ENCODE measurements around the gene GKN2.

GKN2 gene, protein sequence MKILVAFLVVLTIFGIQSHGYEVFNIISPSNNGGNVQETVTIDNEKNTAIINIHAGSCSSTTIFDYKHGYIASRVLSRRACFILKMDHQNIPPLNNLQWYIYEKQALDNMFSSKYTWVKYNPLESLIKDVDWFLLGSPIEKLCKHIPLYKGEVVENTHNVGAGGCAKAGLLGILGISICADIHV
- total RNA-seq, result 0 reads per million in 4 donors

DNA sequence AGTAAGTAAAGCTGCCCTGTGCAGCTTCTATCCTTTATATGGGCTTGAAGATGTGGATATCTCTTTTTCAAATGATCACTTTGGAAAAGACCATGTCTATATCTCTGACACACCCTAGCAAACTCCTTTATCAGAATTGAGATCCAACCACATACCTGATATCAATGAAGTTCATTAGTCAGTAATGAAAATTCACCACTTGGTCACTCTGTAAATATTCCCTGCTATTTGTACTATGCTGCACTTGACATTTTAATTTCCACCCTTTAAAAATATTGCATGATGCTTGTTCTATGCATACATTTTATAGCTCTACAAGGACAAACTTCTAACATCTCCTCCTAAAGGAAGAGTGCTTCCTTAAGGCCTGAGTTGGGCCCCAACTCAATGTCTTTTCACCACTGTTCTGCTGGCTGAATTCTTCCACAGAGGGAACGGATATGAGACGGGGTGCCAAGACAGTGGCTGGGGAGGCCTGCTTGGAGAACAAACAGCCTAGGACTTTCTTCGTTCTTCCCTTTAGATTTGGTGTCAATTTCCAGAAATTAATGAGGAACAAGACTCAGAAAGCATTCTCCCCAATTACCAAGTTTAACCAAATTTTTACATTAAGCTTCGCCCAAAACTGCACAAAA lies at the start of gene GKN2:
TSS of gene GKN2 (minus strand) at position 7 of the 635 bp plus-strand sequence. CDS start 32 bp downstream, outside the sequence.
- DNase-seq, result no peak

DNA sequence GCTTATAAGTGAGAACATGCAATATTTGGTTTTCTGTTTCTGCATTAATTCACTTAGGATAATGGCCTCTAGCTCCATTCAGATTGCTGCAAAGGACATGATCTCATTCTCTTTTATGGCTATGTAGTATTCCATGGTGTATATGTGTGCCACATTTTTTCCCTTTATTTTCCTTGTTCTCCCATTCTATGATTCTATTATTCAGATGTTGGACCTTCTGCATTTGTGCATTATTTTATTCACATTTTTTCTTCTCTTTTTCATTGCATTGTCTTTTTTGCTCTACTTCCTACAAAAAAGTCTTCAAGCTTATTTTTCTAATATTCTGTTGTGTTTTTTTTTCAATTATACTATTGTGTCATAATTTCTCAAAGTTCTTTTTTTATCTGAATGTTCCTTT lies 49.2 kb upstream of the GKN2 start:
- no peak for DNase-seq

DNA sequence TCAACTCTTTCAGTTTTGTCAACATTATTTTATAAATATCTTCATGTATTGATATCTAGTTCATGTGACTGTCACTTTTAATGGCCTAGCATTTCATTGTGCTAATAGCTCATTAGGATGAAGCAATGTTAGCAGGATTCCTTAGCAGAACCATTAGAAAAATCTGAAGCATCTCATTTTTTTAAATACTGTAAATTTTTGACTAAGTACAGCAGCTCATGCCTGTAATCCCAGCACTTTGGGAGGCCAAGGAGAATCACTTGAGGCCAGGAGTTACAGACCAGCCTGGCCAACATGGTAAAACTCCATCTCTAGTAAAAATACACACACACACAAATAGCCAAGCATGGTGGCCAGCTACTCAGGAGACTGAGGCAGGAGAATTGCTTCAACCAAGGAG lies 44.7 kb upstream of the GKN2 start:
- no peak for DNase-seq

DNA sequence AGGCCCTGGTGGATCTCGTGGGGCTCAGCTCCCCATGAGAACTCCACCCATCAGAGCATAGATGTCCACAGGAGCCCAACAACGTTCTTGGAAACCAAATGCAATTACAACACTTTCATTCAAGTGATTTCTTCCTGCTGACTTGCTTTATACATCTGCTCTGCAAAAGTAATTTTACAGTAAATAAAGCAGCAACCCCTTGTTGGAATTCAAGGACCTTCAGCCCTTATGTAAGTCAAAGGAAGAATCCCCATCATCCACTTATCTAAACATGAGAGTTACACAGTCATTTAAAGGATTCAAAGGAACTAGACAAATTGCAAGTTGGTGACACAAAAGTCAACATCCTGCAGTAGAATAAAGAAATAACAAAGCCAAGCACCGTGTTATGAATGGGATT lies 43.2 kb upstream of the GKN2 start:
- DNase-seq, result no peak

DNA sequence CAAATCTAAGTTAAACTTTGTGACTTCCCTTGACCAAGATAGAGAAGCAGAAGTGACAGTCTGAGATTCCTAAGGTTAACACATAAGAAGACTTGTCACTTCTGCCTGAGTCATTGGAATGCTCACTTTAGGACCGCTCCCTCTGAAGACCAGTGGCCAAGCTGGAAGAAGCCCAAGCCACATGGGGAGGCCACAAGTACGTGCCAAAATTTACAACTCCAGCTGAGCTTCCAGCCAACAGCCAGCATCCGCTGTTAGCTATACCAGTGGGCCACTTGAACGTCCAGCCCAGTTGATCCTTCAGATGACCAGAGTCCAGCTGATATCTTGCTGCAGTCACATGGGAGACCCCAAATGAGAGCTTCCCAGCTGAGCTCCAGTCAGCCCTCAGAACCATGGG lies 42.2 kb upstream of the GKN2 start:
- no peak for DNase-seq

DNA sequence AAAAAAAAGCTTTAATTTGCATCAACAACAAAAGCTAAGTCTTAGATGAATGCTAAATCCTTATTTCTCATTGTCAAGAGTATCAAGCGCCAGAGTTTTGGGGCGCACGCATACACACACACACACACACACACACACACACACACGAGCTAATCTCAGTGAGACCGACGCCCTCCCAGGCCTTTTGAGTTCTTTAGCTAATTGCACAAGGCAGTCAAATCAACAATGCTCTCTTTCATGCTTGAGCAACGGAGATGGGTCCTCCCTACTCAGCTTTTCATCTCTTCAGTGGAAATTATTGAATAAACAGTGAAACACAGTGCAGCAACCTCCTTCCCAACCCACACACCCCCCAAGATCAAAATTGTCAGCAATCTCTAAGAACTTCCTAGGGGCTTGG lies 41.0 kb upstream of the GKN2 start:
- no peak for DNase-seq

DNA sequence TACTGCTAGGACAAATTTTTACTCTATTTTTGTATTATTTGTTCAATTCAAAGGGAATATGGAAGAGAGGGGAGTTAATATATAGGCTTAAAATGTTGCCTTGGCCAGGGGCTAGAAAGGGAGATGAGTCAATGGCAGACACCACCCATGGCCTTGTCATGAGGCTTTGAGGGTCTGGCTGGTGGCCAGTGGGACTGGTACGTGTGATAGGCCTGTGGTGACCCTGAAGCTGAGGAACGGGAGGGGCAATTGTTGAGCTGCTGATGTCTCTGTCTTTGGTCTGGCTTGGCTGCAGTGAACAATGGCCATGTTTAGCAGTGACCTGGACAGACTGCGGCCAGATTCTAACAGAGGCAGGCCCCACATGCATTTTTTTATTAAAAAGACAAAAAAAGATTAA lies 40.2 kb upstream of the GKN2 start:
- no peak for DNase-seq

DNA sequence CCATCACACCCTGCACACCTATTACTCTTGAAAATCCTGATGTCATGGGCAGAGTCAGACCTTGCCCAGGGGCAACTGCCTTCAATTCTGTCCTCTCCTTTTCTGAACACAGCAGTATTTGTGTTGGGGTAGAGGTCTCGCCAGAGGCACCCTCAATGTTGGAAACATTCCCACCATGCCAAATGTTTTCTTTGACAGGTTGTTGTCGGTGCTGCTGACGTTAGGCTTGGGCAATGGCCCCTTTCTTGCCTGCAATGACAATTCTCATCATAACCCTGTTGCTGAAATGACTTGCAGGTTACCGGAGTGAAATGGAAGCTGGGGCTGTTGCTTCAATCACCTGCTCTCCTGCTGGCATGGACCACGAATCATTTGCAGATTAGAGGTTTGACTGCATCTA lies 39.6 kb upstream of the GKN2 start:
- no peak for DNase-seq

DNA sequence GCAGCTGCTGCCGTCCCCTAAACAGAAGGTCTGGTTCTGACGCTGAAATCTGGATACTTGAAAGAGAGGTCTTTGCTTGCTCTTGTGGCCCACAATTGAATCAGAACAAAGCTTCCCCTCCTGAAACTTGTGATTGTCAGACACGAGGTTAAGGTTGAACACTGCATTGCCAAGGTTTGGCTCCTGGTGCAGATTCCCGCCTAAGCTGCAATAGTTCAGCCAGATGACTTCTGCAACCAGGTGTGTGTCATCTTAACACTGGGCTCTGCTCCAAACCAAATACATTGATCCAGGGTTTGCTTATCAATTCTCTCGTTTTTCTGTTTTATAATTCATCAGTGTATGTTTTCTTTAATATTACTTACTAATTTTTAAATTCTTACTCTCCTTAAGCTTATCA lies 36.3 kb upstream of the GKN2 start:
- no peak for DNase-seq

DNA sequence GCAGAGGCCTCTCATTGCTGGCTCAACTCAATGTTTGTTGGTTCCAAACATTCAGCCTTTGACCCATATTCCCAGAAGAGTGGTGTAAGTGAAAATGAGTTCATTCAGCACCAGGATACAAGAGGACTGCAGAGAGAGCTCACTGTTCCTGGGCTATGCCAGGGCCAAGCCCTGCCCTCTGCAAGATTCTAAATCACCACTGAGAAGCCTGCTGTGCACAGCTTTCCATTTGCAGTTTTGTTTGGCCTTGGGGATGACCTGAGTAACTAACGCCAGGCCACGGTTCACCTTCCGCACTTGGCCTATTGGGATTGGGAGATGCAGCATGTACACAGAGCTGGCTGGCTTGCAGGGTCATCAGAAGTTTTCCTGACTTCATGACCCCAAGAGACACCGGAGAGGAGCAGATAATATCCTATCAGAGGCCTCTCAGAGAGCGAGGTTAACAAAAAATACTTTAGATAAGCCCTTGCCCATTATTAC lies 34.4 kb upstream of the GKN2 start:
- no peak for DNase-seq

DNA sequence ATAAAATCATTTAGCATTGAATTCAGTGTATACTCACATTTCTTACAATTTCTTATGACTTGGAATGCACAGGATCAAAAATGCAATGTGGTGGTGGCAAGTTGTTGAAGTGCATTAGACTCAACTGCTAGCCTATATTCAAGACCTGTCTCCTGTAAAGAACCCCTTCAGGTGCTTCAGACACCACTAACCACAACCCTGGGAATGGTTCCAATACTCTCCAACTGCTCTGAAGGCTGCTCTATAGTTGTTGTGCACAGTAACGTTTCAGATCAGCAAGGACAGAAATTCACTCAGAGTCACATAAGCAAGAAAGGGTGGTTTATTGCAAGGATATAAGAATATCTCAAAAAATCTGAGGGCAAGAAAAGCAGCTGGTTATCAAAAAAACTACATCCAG lies 28.3 kb upstream of the GKN2 start:
- no peak for DNase-seq

DNA sequence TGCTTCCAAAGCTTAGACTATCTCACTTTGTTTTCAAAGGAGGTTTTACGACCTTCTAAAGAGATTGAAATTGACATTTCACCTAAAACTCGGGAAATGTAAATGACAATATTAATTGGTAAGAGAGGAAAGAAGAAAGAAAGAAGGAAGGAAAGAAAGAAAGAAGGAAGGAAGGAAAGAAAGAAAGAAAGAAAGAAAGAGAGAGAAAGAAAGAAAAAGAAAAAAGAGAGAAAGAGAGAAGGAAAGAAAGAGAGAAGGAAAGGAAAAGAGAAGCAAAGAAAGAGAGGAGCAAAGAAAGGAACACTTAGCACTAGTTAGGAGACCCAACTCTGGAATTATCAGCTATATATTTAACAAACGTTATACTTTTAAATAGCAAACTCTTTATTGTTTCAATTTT lies 25.4 kb upstream of the GKN2 start:
- DNase-seq, result no peak

DNA sequence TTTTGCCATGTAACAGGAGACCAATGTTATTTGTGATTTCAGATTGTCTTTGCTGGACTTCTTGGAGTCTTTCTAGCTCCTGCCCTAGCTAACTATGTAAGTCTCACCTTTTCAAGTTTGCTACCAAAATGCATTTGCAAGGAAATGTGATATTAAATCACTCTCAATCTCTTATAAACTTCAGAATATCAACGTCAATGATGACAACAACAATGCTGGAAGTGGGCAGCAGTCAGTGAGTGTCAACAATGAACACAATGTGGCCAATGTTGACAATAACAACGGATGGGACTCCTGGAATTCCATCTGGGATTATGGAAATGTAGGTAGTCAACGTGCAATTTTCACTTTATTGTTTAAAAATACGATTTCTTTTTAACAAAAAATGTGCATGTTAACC lies 24.8 kb upstream of the GKN2 start:
- no peak for DNase-seq

DNA sequence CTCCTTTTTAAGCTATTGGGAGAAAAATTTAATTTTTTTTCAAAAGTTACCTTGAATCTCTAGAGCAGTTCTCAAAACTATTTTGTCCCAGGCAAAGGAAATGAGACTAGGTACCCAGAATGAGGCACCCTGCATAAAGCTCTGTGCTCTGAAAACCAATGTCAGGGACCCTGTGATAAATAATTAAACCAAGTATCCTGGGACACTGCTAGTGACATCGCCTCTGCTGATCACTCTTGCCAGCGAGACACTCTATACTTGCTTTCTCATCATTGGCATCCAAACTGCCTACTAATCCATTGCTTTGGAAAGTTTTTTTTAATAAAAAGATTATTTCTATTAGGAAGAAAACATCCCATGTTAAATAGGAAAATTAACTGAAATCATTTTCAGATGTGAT lies 23.2 kb upstream of the GKN2 start:
- no peak for DNase-seq

DNA sequence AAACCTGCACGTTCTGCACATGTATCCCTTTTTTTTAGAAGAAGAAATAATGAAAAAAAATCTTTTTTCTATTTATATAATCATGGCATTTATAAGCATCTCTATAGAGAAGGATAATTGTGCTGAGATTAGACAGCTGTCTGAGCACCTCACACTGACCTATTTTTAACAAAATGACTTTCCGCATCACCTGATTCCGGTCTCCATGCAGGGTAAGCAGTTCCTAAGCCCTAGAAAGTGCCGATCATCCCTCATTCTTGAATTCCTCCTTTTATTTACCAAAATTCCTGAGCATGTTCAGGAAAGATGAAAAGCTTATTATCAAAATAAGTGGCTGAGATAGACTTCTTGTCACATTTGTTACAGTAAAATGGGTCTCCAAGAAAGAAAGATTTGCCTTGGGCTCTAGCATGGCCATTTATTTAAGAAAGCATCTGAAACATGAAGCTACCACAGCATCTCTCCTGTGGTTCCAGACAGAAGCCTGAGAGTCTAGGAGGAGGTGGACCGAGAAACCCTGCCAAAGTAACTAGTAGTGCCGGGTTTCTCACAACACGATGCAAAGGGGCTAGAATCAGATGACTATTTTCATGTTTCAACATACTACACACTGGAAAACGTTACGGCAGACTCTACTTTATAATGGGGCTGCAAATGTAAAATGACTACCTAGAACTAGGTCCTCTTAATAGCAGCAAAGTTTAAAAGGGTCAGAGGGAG lies 22.4 kb upstream of the GKN2 start:
- no peak for DNase-seq

DNA sequence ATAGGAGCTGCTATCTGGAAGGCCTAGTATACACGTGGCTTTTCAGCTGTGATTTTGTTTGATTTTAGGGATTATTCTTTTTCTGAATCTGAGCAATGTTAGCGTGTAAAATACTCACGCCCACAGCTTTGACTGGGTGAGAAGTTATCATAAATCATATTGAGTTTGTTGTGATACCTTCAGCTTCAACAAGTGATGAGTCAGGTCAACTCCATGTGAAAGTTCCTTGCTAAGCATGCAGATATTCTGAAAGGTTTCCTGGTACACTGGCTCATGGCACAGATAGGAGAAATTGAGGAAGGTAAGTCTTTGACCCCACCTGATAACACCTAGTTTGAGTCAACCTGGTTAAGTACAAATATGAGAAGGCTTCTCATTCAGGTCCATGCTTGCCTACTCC lies 21.6 kb upstream of the GKN2 start, which contains the start of gene GKN1:
TSS of gene GKN1 (plus strand) at position 386 of the 400 bp plus-strand sequence. CDS start 42 bp downstream, outside the sequence.
- no peak for DNase-seq

DNA sequence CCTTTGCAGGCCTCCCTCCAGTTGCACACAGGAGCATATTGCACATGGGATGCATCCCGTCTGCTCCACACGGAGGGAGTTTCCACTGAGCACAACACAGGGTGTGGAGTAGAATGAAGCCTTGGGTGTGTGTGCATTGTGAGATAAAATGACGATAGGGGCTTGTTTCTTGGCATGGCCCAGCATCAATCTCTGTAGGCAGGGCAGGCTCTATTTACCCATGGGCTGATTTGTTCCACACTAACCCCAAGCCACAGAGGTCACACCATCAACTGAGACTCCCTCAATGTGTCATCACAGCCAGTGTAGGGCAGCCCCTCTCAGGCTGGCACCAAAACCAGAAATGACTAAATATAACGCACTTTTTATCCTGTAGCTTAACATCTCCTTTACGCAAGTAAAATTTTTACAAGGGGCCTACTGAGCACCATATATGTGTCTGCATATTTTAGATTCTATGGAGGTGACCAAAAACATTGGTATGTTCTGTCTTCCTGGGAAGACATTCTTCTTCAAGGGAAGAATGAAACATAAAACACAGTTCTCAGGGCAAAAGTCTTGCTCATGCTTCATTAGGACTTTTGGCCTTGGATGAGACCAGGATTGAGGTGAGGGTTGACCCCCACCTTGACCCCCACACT lies 19.0 kb upstream of the GKN2 start:
- no peak for DNase-seq

DNA sequence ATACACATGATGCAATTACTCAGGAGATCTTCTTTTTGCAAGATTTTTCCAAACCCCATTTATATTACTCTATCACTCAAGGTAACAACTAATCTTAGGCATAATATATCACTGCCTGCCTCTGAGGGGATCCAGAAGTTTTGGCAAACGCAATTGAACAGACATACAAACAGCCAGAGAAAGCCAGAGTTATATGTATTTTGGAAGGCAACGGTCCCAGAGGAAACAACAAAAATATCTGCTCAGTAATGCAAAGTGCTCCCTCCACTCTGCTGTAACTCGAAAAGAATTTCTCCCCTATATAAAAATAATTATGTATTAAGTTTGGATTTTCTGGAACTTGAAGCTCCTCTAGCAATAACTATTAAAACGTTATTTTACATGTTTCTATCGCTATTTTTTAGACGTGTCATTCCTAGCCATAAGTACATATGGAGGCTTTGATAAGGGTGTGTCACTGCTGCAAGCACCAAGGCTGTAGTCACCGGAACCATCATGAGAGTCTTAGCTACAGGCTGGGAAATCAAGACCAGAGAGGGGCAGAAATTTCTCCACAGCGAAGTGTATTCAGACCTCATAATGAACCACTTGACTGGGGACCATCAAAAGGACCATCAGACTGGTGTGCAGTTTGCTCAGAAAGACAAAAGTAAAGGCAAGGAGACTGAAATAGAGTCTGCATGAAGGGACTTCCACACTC lies 18.0 kb upstream of the GKN2 start:
- no peak for DNase-seq

DNA sequence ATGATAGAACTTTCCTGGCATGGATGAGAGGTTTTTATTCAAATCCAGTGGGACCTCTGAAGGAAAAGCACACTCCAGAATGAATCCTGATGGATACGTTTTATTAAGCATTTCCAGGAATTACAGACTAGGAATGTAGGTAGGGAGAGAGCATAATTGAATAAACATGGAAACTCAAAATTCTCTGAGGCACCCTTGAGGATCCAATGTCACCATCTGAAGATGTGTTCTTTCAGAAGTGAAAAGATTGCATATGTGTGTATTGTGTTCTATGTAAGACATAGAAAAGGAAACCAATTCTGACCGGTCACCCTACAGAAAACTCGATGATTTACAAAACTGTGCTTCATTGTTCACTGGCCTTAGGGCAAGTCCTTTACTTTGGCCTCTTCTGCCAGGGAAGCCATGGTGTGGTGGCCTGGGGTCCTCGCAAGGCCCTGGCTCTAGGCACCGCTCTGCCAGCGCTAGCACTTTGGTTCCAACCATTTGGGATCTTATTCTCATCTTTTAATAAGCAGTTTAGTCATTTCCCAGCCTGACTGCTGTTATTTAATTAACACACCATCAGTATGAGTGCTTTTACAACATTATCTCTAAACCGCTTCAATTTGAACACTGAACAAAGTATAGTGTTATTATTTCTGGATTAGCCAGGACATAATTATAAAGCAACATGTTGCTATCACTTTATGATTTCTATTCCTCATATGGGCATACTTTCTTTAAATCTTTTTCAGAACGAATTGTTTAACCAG lies 17.2 kb upstream of the GKN2 start:
- DNase-seq, result no peak

DNA sequence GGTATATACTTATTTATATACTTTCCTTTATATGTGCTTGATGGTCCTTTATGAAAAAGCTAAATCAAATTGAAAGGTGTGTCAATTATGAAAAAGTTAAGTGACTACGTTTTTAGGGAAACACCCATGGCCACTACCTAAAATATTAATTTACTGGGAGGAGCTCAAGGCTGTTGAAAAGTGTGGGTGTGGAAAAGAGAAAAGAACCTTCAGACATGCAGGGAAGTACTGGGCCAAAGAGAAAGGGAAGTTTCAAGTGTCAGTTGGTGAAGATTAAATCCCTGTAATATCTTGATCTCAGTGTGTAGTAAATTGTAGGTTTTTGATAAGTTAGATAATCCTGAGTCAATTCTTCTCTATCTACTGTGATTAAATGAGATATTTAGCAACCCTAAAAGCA lies 15.5 kb upstream of the GKN2 start:
- no peak for DNase-seq

DNA sequence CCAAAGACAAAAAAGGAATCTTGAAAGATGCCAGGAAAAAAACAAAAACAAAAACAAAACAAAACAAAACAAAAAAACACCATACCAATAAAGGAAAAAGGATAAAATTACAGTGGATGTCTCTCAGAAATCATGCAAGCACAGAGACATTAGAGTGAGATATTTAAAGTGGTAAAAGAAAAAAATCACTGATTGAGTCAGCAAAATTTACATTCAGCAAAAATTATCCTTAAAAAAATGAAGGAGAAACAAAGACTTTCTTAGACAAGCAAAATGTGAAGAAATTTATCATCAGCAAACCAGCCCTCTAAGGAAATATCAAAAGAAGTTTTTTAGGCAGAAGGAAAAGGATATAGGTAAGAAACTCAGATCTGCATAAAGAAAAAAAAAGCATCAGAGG lies 11.6 kb upstream of the GKN2 start:
- DNase-seq, result no peak

DNA sequence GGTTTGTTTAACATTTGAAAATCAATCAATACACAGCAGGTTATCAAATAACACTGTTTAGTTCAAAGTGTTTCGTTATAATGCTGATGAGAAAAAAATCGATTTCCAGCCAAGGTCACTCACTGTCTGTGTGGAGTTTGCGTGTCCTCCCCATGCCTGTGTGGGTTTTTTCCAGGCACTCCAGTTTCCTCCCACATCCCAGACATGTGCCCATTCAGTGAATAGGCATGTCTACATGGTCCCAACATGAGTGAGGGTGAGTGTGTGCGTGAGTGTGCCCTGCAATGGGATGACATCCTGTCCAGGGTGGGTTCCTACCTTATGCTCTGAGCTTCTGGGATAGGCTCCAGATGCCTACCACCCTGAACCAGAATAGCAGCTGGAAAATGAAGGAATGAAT lies 8.7 kb upstream of the GKN2 start:
- DNase-seq, result no peak

All from T-helper 1 cell (primary cell).